GM12872 (cell line): Measurements from ENCODE around the gene COX8C.

Source experiments
- TF ChIP-seq, protein P1 (sequence below): IDR thresholded peaks from 3 replicates; pipeline ENCODE4 v1.5.1; 2011; ENCODE audit warnings: low read depth, mild to moderate bottlenecking, low read length, moderate library complexity; ENCODE audit not compliant: insufficient read depth

The COX8C gene

DNA sequence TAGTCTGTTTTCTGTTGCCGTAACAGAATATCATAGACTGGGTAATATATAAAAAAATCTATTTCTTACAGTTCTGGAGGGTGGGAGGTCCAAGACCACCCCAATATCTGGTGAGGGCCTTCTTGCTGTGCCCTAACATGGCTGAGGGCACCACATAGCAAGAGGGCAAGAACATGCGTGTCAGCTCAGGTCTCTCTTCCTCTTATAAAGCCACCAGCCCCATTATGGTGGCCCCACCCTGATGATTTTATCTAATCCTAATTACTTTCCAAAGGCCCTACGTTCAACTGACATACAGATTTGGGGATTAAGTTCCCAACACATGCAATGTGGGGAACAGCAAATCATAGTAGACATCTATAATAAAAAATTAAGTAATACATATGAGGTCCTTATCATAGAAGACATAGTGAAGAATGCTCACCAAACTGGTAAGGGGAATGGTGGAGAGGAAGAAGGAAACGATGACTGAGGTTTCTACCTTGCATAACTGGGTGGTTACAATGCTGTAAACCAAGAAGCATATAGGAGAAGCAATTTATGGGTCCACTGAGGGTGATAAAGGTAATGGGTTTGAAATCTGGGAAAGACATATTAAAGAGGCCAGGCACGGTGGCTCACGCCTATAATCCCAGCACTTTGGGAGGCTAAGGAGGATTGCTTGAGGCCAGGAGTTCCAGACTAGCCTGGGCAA, 41.1 kb upstream of the COX8C start:
- TF ChIP-seq, protein P1, sequence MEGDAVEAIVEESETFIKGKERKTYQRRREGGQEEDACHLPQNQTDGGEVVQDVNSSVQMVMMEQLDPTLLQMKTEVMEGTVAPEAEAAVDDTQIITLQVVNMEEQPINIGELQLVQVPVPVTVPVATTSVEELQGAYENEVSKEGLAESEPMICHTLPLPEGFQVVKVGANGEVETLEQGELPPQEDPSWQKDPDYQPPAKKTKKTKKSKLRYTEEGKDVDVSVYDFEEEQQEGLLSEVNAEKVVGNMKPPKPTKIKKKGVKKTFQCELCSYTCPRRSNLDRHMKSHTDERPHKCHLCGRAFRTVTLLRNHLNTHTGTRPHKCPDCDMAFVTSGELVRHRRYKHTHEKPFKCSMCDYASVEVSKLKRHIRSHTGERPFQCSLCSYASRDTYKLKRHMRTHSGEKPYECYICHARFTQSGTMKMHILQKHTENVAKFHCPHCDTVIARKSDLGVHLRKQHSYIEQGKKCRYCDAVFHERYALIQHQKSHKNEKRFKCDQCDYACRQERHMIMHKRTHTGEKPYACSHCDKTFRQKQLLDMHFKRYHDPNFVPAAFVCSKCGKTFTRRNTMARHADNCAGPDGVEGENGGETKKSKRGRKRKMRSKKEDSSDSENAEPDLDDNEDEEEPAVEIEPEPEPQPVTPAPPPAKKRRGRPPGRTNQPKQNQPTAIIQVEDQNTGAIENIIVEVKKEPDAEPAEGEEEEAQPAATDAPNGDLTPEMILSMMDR = no peak

- TF ChIP-seq, protein P1 = no peak
Observed at GRCh38 chr14:93306812-93307211, 40.2 kb upstream of the COX8C start.

DNA sequence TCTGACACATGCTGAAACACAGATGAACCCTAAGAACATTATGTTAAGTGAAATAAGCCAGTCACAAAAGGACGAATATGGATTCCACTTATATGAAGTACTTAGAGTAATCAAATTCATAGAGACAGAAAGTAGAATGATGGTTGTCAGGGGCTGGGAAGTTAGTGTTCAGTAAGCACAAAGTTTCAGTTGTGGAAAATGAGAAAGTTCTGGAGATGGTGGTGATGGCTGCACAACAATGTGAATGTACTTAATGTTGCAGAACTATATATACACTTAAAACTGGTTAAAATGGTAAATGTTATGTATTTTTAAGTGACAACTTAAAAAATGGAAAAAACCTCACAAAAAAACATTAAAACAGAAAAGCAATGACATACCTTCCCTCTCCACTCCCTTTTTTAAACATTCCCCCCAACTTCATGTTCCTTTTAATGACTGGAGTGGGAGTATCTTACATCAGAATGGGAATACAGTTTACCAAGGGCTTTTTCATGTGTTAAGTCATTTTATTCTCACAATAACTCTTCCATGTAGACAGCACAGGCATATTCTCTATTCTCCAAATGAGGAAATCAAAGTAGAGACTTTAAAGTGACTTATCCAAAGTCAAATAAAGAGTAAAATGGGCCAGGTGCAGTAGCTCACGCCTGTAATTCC, 38.2 kb upstream of the COX8C start:
- TF ChIP-seq, protein P1 = no peak

- TF ChIP-seq, protein P1 = no peak
Observed at GRCh38 chr14:93309427-93309966, 37.5 kb upstream of the COX8C start.

DNA sequence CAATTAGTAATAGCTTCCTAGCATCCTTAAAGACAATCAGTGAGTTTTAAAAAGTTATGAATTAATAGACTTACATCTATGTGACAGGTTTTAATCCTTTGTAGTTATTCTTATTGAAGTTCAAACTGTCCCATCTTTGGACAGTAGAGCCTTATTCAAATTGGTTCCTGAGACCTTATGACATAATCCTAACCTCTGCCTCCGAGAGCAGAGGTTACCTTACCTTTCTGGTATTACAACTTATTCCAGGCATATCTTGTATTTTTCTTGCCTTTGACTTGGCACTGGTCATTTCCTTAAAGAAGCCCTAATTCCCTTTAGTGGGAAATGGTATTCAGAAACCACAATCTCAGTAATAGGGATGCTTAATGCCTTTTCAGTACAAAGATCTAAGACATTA, 35.9 kb upstream of the COX8C start:
- TF ChIP-seq, protein P1 = no peak

DNA sequence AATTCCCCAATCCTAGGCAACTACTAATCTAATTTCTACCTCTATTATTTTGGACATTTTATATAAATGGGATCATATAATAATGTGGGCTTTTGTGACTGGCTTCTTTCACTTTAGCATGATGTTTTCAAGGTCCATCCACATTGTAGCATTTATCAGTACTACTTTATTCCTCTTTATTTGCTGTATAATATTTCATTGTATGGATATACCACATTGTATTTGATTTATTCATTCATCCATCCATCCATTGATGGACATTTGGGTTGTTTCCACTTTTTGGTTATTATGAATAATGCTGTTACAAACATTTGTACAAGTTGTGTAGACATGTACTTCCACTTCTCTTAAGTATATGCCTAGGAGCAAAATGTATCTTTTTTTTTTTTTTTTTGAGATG, 31.4 kb upstream of the COX8C start:
- TF ChIP-seq, protein P1 = no peak

- TF ChIP-seq, protein P1 = no peak
Observed at GRCh38 chr14:93316716-93317115, 30.3 kb upstream of the COX8C start.
